HFF-Myc (cell line): ENCODE results near the gene C10orf105.
A peak's percentile ranks its signal among the peaks of the same experiment; 100 is the strongest.

ENCODE experiments used
- DNase-seq: peaks from one replicate; pipeline ENCODE4 v3.0.0-alpha.2; 2011; ENCODE audit warnings: low read depth; ENCODE audit errors: extremely low read depth
- H3K4me3 ChIP-seq: replicated peaks from 2 replicates; pipeline ENCODE4 v1.5.1; 2011; ENCODE audit warnings: low read depth, mild to moderate bottlenecking, control low read depth, low read length
- TF ChIP-seq, protein P1 (sequence below): IDR thresholded peaks from 2 replicates; pipeline ENCODE4 v1.5.1; 2012; ENCODE audit warnings: mild to moderate bottlenecking, low read depth, low read length, control low read depth; ENCODE audit errors: missing control alignments

C10orf105 gene

DNA sequence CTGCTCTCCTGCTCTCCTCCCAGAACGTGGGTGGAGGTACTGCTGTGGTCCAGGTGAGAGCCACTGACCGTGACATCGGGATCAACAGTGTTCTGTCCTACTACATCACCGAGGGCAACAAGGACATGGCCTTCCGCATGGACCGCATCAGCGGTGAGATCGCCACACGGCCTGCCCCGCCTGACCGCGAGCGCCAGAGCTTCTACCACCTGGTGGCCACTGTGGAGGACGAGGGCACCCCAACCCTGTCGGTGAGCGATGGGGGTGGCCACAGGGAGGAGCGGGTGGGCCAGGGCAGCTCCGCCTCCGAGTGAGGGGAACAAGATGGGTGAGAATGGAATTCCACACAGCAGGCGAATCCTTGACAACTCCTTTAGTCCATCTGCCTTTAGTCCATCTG lies 22.1 kb upstream of the C10orf105 start:
- H3K4me3 ChIP-seq, result no peak overlapping the region
- TF ChIP-seq, protein P1, sequence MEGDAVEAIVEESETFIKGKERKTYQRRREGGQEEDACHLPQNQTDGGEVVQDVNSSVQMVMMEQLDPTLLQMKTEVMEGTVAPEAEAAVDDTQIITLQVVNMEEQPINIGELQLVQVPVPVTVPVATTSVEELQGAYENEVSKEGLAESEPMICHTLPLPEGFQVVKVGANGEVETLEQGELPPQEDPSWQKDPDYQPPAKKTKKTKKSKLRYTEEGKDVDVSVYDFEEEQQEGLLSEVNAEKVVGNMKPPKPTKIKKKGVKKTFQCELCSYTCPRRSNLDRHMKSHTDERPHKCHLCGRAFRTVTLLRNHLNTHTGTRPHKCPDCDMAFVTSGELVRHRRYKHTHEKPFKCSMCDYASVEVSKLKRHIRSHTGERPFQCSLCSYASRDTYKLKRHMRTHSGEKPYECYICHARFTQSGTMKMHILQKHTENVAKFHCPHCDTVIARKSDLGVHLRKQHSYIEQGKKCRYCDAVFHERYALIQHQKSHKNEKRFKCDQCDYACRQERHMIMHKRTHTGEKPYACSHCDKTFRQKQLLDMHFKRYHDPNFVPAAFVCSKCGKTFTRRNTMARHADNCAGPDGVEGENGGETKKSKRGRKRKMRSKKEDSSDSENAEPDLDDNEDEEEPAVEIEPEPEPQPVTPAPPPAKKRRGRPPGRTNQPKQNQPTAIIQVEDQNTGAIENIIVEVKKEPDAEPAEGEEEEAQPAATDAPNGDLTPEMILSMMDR, result no peak
- DNase-seq, result no peak

DNA sequence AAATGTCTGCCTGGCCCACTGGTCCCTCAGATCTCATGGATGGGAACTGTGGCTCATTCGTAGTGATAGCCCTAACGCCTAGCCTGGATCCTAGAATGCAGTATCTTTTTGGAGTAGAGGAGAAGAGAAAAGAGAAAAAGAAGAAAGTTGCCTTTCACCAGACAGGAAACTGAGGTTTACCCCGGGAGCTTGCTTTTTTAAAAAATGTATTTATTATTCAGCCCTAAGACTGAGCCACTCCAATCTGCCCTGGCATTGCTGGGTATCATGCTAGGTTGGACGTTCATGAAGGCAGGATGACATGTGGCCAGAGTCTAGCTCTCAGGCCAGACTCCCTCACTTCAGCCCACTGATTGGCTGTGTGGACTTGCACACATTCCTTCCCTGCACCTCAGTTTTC lies 21.5 kb upstream of the C10orf105 start:
- no peak overlapping the region for H3K4me3 ChIP-seq
- TF ChIP-seq, protein P1, result no peak
- no peak for DNase-seq

DNA sequence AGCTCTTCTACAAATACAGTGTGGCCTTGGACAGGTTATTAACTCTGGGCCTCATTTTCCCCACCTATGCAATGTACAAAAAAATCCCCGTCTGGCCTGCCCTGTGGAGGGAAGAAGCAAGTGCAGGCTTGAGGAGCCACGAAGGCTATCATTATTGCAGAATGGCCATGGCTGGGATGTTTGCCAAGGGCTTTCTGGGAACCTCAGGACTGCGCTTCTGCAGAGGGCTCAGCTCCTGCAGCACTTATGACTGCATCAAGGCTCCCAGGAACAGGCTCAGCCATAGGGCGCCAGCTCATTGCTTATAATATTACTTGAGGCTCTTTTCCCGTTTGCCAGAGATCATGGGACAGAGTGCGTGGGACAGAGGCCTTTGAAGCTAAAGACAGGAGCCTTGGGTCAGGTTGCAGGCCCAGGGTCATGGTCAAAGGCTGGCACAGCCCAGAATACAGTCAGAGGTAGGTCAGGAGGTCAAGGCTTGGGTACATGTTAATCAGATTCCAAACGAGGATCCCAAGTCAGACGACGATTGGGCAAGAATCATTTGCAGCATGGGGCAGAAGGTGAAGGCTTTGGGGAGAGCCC lies 20.6 kb upstream of the C10orf105 start:
- TF ChIP-seq, protein P1, result no peak
- H3K4me3 ChIP-seq, result no peak overlapping the region
- no peak for DNase-seq

DNA sequence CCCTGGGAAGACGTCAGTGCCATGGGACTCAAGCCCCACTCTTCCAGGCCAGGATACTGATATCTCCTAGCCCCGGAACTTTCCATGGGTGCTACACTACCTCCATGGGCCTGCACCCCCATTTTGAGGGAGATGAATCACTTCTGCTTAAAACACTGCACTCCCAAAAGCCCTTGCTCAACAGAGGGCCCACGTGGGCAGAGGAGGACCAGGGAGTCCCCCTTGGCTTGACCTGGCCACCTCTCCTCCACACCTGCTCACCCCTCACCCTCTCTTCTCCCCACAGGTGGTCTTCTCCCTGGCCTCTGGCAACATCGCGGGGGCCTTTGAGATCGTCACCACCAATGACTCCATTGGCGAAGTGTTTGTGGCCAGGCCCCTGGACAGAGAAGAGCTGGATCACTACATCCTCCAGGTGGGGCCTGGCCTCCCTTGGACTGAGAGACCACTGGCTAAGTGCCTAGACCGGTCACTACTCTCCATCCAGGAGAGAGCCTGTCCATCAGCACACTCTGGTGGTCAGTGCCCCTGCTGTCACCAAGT lies 19.9 kb upstream of the C10orf105 start:
- H3K4me3 ChIP-seq, result no peak overlapping the region
- TF ChIP-seq, protein P1, result no peak
- no peak for DNase-seq

DNA sequence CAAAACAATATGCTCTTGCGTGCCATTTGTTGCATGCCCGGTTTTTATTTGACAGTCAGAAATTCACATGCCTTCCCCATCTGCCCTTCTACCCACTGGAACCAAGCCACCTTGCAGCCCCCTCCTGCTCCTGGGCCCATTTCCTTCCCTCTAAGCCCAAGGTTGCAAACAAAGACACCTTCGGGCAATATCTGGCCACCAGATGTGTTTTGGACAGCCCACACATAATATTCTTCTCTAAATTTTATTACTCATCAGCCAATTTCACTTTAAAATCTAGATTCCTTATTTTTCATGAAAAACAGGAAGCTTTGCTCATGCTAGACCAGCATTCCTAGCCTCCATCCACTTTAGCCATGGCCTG lies 18.2 kb upstream of the C10orf105 start:
- H3K4me3 ChIP-seq, result peak overlapping the region; percentile 28
- TF ChIP-seq, protein P1, result no peak
- peak; percentile 95 for DNase-seq

DNA sequence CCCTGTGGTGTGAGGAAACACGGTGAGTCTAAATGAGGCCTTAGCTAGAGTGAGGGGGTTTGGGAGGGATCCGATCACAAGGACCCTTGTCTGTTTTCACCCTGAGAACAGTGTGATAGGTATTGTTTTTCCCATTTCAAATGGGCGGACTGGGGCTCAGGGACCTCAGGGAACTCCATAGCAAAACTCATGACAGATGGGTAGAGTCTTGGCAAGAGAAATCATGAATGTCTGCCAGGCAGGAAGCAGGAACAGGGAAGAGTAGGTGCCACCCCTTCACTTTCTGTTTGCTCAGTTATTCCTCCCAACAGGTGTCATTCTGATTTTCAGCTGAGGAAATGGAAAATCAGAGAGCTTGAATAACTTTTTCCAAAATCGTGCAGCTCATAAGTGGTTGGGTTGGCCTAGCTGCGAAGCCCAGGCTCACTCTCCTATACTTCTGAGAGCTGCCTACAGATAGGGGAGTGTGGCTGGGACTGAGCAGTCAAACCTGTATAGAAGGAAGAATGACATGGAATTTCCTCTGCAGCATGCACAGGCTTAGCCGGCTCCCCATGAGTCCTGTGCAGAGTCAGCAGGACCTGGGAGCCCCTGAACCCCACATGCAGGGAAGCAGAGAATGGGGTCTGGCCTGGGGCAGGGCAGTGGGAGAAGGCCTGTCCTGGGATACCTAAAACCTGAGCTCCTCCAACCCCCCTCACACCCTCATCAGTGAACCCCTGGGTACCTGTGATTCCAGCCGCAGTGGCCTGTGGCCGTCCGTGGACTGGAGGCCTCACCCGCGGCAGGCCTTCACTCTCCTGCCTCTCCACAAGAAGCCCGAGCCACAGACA lies 17.6 kb upstream of the C10orf105 start:
- TF ChIP-seq, protein P1, result no peak
- H3K4me3 ChIP-seq, result peak overlapping the region; percentile 28
- DNase-seq, result no peak

DNA sequence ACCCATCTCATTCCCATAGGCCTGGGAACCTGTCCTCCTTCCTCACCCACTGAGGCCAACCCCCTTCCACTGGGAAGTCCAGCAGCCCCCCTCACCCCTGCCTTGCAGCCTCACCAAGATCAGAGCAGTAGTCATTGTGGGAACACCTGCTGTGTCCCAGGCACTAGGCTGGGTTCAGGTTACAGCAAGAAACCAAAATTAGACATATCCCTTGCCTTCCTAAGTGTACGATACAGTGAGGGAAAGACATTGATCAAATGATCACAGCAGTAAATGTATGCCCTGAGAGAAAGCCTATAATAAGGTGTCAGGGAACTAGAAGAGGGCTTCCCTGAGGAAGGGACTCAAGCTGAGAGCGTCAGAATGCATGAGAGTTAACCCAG lies 17.0 kb upstream of the C10orf105 start:
- no peak overlapping the region; the same call in 1 of the 2 replicates for H3K4me3 ChIP-seq
- TF ChIP-seq, protein P1, result no peak
- no peak for DNase-seq
